Ishikawa (cell line): ENCODE measurements around the gene TNRC6B.

ENCODE experiments used
- CEBPB ChIP-seq: IDR thresholded peaks from 2 replicates; pipeline ENCODE4 v1.6.1; 2012
- CREB1 ChIP-seq: IDR thresholded peaks from 2 replicates; pipeline ENCODE4 v1.6.1; 2012; ENCODE audit warnings: low read depth
- EGR1 ChIP-seq: IDR thresholded peaks from 2 replicates; pipeline ENCODE4 v1.6.1; 2012
- EP300 ChIP-seq: IDR thresholded peaks from 2 replicates; pipeline ENCODE4 v1.6.1; 2012; ENCODE audit warnings: borderline replicate concordance
- FOXM1 ChIP-seq: IDR thresholded peaks from 2 replicates; pipeline ENCODE4 v1.6.1; 2012; ENCODE audit warnings: low read depth, borderline replicate concordance
- MAX ChIP-seq: IDR thresholded peaks from 2 replicates; pipeline ENCODE4 v1.6.1; 2012
- NFIC ChIP-seq: IDR thresholded peaks from 2 replicates; pipeline ENCODE4 v1.6.1; 2012
- RAD21 ChIP-seq: IDR thresholded peaks from 2 replicates; pipeline ENCODE4 v1.6.1; 2012; ENCODE audit warnings: low read depth
- TAF1 ChIP-seq: IDR thresholded peaks from 2 replicates; pipeline ENCODE4 v1.6.1; 2012; ENCODE audit warnings: low read depth, mild to moderate bottlenecking
- TCF12 ChIP-seq: IDR thresholded peaks from 2 replicates; pipeline ENCODE4 v1.6.1; 2012; ENCODE audit warnings: low read depth
- TEAD4 ChIP-seq: IDR thresholded peaks from 2 replicates; pipeline ENCODE4 v1.6.1; 2012
- USF1 ChIP-seq: IDR thresholded peaks from 2 replicates; pipeline ENCODE4 v1.6.1; 2012
- YY1 ChIP-seq: IDR thresholded peaks from 2 replicates; pipeline ENCODE4 v1.6.1; 2012; ENCODE audit warnings: low read depth
- ZBTB7A ChIP-seq: IDR thresholded peaks from 2 replicates; pipeline ENCODE4 v1.6.1; 2012; ENCODE audit warnings: low read depth
- TF ChIP-seq, protein P1 (sequence below): IDR thresholded peaks from 2 replicates; pipeline ENCODE4 v1.6.1; 2012; ENCODE audit warnings: low read depth, mild to moderate bottlenecking

Gene TNRC6B

DNA sequence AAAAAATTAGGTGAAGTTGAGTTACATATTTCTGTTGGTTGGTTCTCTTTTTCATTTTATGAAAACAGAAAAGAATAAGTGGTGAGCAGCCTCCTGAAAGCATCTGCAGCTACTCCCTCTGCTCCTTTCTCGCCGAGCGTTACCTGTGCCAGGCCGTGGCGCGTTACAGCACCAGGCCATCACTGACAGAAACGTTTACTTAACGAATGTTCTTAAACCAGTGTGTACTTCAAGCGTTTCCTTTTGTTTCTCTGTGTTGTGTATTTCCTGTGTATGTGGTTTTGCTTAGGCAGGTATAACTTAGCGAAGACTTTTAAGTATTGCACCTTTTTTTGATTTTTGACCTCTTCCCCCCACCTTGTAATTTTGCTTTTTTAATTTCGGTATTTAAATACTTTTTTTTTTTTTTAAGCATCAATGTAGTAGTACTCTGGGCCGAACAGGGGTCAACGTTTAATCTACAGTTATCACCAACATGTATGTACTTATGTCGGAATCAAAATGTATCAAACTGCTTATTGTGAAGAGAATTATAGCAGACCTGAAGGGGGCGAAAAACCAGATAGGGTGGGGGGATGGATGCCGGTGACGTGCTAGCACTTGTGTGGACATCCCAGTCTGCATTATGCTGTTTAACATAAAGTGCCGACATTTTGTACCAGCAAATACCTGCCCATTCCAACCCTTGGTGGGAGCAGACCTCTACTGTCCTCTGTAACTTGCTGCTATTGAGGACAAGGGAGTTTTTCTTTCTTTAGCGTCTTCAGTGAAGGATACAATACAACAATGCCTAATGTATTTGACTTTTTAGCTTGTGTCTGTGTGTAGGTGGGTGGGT is 147.0 kb downstream of the TNRC6B start:
- TF ChIP-seq YY1: no peak
- no peak for TF ChIP-seq MAX
- TF ChIP-seq TAF1: no peak
- TF ChIP-seq, protein P1, sequence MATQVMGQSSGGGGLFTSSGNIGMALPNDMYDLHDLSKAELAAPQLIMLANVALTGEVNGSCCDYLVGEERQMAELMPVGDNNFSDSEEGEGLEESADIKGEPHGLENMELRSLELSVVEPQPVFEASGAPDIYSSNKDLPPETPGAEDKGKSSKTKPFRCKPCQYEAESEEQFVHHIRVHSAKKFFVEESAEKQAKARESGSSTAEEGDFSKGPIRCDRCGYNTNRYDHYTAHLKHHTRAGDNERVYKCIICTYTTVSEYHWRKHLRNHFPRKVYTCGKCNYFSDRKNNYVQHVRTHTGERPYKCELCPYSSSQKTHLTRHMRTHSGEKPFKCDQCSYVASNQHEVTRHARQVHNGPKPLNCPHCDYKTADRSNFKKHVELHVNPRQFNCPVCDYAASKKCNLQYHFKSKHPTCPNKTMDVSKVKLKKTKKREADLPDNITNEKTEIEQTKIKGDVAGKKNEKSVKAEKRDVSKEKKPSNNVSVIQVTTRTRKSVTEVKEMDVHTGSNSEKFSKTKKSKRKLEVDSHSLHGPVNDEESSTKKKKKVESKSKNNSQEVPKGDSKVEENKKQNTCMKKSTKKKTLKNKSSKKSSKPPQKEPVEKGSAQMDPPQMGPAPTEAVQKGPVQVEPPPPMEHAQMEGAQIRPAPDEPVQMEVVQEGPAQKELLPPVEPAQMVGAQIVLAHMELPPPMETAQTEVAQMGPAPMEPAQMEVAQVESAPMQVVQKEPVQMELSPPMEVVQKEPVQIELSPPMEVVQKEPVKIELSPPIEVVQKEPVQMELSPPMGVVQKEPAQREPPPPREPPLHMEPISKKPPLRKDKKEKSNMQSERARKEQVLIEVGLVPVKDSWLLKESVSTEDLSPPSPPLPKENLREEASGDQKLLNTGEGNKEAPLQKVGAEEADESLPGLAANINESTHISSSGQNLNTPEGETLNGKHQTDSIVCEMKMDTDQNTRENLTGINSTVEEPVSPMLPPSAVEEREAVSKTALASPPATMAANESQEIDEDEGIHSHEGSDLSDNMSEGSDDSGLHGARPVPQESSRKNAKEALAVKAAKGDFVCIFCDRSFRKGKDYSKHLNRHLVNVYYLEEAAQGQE: no peak
- TF ChIP-seq FOXM1: no peak
- TF ChIP-seq USF1: no peak
- TF ChIP-seq TCF12: no peak
- no peak for TF ChIP-seq CEBPB
- TF ChIP-seq ZBTB7A: no peak
- TF ChIP-seq TEAD4: no peak
- no peak for TF ChIP-seq EP300

DNA sequence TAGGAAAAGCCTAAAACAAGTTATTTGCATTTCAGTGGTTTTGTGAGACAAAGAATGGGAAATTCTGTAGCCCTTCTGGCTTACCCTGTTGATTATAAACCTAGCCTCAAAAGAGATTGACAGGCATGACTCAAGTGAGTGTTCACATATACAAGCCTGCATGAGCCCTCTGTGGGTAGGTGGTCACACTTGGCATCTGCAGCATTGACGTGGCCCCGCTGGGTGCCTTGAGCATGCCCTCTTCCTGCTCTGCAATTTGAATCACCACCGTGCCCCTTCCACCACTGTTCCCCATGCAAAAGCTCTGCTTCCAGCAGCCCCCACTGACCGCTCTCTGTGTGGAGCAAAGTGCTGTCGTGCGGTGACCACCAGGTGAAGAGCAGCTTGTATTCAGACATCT is 147.6 kb downstream of the TNRC6B start:
- TF ChIP-seq MAX: no peak
- no peak for TF ChIP-seq NFIC
- no peak for TF ChIP-seq CEBPB
- no peak for TF ChIP-seq YY1
- no peak for TF ChIP-seq TAF1
- TF ChIP-seq, protein P1: no peak
- TF ChIP-seq TCF12: no peak
- no peak for TF ChIP-seq CREB1
- TF ChIP-seq ZBTB7A: no peak
- TF ChIP-seq USF1: no peak
- TF ChIP-seq FOXM1: no peak
- no peak for TF ChIP-seq EP300
- TF ChIP-seq EGR1: no peak
- no peak for TF ChIP-seq RAD21

DNA sequence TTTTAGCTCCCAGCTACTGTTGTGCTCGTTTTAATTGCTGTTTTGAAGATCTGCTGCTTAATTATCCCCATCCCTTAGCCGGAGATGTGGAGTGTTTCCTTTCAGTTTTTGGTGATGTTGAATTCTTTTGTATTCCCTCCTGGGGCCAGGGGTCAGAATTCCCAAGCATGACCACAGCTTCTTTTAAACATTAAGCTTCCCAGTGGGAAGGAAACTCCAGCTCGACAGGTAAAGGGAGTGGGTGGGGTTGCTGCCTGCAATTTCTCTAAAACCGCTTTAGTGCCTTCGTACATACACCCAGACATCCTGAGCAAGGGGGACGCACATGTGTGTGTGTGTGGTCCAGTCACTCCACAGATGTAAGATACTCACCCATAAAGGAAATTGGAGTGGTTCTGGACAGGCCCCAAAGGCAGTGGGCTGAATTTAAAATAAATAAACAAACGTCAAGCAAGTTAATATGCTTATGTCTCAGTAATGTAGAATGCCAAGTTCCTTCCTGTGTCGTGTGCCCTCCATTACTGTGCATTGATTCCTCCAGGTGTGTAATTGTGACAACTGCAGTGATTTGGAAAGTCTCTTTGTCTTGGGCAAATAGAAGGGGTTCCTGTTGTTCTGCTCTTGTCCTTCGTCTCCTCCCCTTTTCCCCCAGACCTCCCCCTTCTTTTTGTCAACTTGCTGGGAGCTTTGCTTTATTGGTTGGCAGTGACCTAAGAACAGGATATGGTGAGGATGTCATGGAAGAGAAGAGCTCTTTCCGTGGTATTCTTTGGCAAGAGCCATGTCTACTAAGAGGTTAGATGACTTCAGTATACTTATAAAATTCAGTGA is 149.4 kb downstream of the TNRC6B start:
- no peak for TF ChIP-seq MAX
- TF ChIP-seq, protein P1: no peak
